Measurements from ENCODE around the gene USP3.

DNA sequence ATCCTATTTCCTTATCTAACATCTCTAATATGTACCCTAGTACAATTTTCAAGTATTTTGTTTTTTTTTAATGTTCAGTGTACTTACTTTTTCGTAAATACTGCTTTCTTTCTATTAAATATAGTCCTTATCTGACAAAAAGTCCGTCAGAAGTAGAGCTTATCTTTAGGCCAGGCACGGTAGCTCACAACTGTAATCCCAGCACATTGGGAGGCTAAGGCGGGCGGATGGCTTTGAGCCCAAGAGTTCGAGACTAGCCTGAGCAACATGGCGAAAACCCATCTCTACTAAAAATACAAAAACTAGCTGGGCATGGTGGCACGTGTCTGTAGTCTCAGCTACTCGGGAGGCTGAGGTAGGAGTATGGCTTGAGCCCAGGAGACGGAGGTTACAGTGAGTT lies 41.1 kb downstream of the USP3 start:
- TF ChIP-seq, protein P1, sequence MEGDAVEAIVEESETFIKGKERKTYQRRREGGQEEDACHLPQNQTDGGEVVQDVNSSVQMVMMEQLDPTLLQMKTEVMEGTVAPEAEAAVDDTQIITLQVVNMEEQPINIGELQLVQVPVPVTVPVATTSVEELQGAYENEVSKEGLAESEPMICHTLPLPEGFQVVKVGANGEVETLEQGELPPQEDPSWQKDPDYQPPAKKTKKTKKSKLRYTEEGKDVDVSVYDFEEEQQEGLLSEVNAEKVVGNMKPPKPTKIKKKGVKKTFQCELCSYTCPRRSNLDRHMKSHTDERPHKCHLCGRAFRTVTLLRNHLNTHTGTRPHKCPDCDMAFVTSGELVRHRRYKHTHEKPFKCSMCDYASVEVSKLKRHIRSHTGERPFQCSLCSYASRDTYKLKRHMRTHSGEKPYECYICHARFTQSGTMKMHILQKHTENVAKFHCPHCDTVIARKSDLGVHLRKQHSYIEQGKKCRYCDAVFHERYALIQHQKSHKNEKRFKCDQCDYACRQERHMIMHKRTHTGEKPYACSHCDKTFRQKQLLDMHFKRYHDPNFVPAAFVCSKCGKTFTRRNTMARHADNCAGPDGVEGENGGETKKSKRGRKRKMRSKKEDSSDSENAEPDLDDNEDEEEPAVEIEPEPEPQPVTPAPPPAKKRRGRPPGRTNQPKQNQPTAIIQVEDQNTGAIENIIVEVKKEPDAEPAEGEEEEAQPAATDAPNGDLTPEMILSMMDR (IDR thresholded peaks at IDR 0.05), result no peak
- no peak for TF ChIP-seq POLR2AphosphoS5 (IDR thresholded peaks at IDR 0.05)

All from gastroesophageal sphincter (tissue), 3 donors.